GM18519 (cell line): ENCODE results near the gene PRELID3B.

ENCODE experiments used
- ATAC-seq: cut with Tn5 transposase; IDR thresholded peaks from one replicate; pipeline ENCODE4 v1.9.1; 2021; ENCODE audit warnings: mild to moderate bottlenecking, moderate library complexity; ENCODE audit not compliant: unreplicated experiment, low FRiP score

Gene PRELID3B

DNA sequence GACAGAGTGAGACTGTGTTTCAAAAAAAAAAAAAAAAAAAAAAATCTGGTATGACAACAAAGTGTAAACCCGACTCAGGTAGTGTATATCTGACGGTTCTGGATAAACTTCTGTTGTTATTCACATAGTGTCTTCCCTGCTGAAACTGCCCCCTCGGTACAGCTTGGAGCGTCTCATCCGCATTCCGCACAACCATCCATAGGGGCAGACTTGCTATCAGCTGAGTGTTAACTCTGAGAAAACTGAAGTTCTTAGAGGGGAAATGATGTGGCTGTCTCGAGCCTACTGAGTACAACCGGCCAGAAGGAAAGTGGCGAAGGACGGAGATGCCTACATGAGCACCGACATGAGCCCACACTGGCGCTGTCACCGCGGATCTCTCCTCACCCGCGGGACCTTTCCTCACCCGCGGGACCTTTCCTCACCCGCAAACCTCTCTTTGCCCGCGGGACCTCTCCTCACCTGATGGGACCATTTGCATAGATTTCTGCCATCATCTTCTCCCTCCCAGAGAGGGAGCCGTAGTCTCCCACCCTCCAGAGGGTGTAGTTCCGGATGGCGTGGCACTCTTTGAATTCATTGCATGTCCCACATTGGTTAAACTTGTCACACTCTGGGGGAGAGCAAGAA, 45.3 kb downstream of the PRELID3B start:
- no peak for ATAC-seq

DNA sequence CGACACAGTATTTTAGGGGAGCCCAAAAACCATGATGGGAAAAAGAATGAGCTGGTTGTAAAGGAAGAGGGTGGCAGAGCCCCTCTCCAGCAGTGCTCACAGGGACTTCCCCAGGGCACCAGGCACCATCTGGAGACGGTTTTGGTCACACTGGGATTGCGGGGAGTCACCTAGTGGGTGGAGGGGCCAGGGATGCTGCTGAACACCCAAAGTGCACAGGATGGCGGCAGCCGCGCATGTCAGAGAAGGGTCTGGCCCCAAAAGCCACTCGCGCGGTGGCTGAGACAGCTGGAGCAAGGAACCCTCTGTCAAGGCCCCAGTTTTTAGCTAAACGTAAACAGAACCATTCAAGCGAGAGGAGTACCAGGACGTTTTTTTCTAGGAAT, 46.4 kb downstream of the PRELID3B start:
- ATAC-seq: no peak

DNA sequence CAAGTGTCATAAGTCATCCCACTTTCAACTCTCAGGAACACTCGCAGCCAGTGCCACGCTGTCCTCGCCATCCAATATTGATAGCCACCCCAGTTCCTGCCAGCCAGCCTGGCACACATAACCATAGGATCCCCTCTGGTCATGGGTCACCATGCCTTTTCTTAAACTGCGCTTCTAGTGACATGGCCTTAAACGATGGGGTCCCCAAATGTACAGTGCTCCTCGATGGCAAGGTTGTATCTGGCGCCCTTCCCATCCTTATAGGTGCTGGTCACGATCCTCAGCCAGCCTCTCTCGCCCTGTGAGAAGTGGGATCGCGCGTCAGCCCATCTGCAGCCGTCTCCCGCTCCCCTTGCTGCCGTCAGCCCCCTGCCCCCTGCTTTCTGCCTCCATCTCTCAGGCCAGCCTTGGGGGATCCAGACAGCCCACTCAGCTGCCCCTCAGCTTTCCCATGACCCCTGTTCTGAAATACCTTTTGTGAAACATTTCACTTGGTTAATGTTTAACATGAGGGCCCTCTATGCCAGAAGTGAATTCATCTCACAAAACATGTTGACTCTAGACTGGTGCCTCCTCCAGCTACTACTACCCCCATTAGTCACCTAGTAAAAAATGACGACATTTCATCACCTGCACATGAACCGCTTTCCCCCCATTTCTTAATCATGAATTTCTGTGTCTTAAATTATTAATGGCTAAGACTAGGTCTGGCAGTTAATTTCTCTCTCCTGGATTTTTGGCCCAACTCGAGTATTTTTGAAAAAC, 46.9 kb downstream of the PRELID3B start:
- ATAC-seq: no peak

DNA sequence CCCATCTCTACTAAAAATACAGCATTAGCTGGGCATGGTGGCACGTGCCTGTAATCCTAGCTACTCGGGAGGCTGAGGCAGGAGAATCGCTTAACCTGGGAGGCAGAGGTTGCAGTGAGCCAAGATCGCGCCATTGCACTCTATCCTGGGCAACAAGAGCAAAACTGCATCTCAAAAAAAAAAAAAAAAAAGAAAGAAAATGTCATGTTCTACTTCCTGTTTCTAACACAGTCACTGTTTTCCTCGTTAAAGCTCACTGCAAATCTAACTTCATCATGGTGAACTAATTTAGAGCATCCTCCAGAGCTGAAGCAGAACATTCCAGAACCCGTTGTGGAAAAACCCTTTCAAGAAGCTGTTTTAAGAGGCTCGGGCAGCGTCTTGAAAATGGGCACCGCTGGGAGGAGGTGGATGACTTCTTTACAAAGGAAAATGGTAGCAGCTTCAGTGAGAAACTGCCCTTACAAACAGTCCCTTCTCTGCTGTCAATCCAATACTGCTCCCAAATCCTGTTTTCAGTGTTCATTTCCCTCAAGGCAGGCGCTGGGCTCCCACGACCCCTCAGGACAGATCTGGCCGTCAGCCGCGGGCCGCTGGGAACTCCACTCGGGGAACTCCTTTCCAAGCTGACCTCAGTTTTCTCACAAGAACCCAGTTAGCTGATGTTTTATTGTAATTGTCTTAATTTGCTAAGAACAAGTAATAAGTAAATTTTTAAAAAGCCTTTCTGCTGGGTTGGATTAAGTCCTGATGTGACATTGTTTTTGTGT, 48.0 kb downstream of the PRELID3B start:
- ATAC-seq: no peak

DNA sequence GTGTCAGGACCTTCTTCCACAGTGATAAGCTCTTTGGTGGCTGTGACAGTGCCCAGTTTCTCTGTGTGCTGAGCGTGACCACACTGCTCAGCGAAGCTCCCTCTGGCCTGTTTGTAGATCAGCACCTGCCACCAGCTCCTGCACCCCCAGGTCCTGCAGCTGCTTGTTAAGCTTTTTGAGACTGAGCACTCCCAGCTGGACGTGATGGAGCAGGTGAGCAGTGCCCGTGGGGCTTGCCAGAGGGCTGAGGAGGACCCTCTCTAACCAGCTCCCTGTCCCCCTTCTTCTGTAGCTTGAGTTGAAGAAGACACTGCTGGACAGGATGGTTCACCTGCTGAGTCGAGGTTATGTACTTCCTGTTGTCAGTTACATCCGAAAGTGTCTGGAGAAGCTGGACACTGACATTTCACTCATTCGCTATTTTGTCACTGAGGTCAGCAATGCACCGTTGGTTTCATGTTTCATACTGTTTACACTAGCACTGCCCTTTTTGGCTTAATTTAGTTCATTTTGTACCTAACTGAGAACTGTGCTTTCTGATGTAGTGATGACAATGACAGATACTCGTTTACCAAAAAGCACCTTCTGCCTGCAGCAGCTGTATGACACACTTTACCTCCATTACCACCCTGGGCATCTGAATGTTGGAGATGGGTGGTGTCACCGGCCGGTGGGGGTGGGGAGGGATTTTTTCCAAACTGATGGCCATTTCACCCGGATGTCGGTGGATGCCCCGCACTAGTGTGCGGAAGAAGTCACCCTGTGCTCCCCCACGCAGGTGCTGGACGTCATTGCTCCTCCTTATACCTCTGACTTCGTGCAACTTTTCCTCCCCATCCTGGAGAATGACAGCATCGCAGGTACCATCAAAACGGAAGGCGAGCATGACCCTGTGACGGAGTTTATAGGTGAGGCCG, 49.0 kb downstream of the PRELID3B start:
- no peak for ATAC-seq

DNA sequence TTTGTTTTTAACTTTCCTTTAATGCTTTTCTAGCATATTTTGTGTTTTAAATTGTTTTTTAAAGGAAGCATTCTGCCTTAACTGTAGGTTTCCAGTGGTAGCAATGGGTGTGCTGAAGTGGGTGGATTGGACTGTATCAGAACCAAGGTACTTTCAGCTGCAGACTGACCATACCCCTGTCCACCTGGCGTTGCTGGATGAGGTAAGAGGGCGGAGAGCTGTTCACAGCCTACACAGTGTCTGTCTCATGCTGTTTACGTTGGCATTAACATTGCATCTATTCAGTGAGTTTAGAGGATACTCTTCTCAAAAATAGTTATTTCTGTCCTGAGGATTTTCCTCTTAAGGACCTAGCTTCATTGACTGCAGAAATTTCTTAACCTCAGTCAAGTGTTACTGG, 49.7 kb downstream of the PRELID3B start:
- no peak for ATAC-seq

DNA sequence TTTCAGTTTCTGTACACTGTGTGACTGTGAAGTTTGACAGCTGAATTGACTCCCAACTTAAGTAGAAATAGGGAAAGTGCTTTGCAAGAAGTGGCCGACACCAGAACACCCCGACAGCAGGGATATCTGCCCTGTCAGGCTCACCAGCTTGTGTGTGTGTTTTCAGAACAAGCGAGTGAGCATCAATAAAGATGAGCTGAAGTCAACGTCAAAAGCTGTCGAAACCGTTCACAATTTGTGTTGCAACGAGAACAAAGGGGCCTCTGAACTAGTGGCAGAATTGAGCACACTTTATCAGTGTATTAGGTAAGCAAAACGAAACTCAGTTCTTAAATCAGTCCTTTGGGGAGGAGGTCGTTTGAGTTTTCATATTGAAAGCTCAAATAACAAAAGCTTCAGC, 50.9 kb downstream of the PRELID3B start:
- no peak for ATAC-seq

DNA sequence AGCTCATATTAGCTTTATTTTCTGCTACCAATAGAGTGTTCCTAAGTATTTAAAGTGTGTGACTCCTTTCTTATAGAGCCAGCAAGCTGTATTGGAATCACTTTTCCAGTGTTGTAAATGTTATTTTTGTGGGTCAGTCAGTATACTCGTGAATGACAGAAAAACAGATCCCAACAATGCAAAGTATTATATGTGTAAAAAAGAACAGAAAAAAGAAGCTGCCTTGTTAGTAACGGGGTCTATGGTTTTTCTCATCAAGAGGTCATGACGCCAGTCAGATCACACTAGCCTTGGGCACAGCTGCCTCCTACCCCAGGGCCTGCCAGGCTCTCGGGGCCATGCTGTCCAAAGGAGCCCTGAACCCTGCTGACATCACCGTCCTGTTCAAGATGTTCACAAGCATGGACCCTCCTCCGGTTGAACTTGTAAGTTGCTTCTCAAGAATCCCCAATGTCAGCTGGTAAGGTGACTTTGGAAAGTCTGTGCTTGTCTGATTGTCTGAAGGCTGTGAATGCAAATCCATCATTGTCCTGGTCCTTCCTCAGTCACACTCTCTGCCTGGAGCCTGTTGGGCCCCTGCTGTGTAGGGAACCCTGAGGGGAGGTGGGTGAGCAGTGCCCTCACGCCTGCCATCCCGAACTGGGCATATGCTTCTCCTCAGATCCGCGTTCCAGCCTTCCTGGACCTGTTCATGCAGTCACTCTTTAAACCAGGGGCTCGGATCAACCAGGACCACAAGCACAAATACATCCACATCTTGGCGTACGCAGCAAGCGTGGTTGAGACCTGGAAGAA, 51.7 kb downstream of the PRELID3B start:
- ATAC-seq: no peak

DNA sequence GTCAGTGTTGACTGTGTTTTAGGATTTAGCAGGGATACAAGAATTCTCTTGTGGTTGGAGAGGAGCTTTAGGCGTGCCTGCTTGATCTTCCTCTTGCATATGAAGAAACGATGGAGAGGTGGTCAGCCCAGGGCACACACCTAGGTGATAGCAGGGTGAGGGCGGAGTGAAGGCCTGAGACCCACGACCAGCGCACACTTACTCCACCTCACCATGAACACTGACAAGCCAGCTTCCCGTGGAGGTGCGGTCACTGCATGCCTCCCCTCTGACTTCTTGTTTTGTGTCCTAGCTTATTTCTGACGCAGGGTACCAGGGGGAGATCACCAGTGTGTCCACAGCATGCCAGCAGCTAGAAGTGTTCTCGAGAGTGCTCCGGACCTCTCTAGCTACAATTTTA, 53.4 kb downstream of the PRELID3B start:
- ATAC-seq: no peak

DNA sequence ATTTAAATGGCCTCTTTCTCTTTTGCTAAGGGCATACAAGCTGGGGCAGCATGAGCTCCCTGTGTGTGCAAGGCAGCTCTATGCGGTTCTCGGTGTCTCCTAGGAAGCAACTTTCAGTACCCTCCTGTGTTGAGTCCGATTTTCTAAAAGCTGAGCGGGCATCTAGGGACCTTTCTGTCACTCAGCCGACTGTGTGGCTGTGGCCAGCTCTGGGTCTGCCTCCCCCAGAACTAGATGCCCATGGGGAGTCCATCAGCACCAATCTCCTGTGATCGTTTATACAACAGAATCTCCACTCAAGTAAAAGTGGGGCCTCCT, 54.1 kb downstream of the PRELID3B start:
- ATAC-seq: no peak

DNA sequence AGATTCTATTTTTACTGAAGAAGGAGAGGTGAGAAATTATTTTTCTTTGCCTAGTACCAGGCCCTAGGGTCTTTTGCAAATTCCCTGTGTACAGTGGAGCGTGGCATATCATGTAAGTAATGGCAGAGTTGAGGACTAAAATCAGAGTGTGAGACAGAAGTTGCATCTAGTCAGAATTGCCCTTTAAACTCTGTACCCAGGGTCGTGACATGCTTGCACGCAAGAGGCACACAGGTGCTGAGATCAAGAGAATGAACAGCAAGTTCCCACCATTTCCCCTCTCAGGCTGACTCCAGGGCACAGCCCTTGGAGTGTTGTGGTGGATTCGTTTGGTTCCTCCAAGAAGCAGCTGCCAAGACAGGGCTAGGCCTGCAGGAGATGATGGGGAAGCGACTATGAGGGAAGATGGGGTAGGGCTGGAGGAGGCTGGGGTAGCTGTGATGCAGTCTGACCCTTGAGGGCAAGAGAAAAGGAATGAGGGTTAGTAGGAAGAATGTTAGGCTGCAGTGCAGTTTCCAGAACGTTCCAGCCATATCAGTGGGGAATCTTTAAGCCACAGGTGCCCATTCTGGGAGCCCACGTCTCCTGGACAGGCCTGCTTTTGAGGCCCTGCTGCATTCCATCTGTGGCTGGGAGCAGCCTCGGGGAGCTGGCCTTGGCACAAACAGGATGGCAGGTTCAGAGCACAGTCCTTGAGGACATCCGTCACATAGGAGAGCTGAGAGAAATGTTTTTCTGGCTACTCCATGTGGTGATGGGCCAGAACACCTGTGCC, 54.6 kb downstream of the PRELID3B start:
- ATAC-seq: no peak

DNA sequence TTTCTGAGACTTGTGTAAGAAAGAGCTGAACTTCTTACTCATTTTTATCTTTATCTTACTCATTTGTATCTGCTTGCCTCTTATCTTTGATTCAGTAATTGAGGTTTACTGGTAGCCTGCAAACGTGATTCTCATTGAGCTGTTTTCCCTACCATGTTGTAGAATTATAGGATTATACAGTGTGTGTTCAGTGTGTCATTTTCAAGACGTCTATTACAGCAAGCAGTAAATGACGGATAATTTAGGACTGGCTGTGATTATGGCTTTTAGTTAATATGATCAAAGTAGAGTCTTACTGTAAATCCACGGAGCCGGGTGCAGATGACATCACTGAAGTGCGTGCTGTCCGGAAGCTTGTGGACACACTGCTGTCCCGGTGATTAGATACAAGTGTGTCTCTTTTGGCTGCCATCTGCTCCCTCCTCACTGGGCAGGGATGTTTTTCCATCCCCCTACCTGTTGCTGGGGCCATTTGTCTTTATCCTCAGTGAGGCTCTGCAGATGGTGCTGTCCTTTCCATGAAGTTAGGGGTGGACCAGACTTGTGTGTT, 55.5 kb downstream of the PRELID3B start:
- ATAC-seq: no peak

DNA sequence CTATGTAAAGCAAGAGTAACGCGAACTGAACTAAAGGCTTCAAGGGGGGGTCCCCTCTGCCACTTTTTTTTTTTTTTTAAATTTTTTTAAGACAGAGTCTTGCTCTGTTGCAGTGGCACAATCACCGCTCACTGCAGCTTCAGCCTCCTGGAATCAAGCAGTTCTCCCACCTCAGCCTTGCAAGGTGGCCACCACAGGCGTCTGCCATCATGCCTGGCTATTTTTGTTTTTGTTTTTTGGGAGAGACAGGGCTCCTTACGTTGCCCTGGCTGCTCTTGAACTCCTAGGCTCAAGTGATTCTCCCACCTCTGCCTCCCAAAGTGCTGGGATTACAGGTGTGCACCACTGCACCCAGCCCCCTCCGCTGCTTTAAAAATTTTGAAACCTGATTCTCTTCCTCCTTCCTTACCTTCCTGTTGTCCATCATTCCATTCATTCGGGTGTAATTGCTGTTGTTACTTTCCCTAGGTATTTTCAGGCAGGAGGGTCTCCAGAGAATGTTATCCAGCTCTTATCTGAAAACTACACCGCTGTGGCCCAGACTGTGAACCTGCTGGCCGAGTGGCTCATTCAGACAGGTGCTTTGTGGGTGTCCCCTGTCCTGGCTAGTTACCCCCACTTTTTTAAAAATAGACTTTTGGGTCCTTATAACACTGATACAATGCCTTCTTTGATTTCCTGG, 56.2 kb downstream of the PRELID3B start:
- ATAC-seq: no peak

DNA sequence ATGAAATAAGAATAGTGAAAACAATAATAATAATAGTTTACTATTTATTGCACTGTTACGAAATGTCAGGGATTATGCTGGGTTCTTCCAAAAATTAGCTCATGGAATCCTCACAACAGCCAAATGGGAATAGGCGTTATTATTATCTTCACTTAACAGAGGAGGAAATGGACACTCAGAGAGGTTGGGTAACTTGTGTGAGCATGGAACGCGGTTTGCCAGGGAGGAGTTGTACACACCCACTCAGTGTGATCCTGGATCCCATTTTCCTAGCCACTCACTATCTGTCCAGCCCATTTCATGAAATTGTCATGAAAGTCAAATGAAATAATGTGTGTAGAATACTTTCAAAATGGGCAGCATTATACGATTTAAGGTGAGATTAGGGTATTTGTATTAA, 56.9 kb downstream of the PRELID3B start:
- no peak for ATAC-seq

DNA sequence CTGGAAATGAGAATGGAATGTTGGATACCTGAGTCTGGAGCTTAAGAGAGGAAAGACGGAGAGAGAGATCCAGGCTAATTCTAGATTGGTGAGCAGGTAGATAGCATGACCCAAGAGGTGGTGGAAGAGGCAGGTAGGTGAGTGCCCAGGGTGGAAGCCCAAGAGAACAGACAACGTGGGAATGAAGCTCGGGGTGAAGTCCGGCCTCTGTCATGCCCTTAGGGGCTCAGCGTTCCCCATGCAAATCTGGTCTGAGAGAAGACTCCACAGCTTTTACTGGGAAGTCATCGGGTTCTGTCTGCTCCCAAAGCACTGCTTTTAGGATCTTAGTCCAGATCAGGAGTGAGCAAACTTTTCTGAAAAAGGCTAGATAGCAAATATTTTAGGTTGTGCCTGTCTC, 57.9 kb downstream of the PRELID3B start:
- no peak for ATAC-seq
